Measurements from ENCODE around the gene MFSD11.
A peak's percentile ranks its signal among the peaks of the same experiment; 100 is the strongest.
"Not testable (repeated sequence)": the region's sequence is repeated elsewhere in the genome, so short reads cannot be mapped to it uniquely, and the experiment has no call there.

MFSD11 gene

DNA sequence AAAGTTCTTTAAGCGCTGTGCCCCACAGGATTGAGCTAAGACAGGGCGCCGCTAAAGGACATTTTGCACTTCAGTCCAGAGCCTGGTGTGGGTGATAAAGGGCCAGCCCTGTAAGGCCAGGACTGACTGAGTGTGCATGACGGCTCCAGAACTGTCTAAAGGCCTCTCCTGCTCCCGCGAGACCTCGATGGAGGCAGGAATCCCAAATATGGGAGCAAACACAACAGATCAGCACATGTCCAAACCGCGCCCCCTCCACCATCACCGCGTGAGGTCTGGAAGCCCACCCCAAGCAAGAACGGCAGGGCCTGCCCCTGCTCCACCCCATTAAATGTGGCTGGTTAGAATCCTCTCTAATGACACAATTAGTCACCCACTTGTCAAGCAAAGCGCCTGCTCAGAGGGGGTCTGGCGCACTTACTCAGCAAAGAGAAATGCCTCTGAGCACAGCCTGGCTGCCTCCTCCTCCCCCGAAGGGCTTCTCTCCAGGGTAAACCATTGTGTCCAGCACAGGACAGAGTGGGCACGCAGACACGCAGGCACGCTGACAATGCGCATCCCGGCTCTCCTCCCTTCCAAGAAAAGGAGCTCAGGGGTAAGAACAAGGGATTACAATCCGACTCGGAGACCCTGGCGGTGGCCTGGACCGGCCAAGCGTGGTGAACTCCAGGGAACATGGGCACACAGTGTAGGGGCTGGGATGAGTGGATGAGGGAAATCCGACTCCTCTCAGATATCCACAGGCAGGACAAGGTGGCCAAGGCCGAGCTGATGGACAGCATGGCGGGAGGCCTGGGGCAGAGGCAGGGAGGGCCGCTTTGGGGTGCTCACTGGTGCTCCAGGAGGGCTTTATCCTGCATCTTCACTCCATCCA lies 28.6 kb upstream of the MFSD11 start:
- DNase-seq, result peak; percentile 97

DNA sequence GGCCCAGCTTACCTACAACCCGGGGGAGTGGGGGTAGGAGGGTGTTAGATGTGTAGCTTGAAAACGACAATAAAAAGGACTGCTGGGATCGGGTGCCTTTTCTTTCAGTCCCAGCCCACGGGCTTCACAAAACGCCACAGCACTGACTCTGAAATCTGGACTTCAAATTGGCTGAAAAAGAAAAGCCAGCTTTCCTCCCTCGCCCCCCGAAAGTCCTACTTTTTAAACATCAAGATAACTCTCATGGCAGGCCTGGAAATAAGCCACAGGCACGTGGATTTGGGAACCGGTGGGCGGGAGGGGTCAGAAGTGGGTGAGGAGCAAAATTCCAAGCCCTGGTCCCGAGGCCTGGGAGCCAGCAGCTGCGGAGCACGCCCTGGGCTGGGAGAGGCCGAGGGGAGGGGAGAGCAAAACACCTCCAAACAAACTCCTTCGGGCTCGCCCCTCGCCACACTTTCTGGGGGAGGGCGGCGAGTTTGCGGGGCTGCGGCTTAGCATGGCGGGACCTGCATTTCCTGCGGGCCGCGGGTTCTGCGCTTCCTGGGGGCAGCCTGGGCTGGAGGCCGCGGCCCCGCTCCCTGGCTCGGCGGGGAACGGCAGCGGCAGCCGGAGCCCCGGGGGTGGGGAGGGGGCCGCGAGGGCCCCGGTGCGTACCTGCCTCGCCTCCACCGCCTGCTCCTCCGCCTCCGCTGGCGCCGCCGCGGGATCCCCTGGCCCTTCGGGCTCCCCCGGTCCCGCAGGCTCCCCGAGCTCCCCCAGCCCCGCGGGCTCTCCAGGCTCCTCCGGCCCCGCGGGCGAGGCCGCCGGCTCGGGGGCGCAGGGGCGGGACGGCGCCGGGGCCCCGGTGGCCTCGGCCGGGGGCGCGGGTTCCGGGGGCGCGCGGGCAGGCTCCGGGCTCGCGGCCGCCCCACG lies 27.7 kb upstream of the MFSD11 start:
- not testable (repeated sequence) for DNase-seq

DNA sequence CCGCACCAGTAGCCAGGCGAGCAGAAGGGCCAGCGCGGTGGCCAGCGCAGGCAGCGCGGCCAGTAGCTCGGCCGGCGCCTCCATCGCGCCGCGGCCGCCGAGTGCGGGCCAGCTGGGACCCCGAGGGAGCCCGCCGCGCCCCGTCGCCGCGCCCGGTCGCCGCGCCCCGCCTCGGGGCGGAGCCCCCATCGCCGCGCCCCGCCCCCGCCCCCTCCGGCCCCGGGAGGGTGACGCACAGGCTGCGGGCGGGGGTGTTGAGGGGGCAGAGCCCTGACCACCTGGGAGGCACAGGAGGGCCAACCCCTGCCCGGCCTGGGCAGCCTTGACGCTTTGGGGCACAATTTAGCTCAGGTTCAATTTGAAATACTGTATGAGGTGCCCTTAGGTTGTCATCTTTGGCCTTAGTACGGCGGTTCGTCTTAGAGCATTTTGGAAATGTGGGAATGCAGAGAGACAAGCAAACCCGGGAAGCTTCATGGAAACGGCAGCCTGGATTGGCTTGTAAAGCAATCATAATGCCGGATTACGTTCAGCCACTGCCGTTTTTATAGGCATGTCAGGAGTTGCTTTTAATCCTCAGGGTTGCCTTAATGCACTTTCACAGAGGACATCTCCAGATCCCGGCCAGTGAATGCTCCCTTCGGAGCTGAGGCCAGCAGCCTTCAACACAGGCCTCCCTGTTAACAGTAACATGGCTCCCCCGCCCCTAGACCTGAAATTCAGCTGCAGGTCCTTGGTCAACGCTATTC lies 26.9 kb upstream of the MFSD11 start, which contains the start of gene MXRA7:
Gene MXRA7 (minus strand): TSS at position 103 of the 749 bp plus-strand sequence. CDS start 19 bp downstream, at position 84.
- peak; percentile 62 for DNase-seq

DNA sequence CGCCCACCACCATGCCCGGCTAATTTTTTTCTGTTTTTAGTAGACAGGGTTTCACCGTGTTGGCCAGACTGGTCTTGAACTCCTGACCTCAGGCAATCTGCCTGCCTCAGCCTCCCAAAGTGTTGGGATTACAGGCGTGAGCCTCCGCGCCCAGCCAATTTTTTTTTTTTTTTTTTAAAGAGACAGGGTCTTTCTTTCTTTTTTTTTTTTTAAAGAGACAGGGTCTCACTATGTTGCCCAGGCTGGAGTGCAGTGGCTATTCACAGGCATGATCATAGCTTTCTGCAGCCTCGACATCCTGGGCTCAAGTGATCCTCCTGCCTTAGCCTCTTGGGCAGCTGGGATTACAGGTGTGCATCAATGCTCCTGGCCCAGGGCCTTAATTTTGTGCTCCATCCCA lies 25.6 kb upstream of the MFSD11 start:
- DNase-seq, result not testable (repeated sequence)

DNA sequence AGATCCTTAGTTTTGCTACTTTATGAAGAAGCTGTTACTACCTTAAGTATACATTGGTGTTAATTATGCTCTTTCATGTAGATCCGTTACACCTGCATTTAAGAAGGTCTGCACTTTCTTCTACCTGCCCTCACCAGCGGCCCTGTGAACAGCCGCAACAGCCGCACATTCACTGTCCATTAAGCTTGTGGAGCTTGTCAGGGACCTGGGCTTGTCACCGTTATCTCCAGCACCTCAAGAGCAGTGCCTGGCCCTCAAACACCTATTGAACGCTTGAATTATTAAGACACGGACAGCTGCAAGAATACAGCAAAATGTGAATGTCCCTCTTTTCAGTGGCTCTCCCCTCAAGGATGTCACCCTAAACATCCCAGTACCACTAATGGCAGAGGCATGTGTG lies 24.2 kb upstream of the MFSD11 start:
- DNase-seq, result no peak

DNA sequence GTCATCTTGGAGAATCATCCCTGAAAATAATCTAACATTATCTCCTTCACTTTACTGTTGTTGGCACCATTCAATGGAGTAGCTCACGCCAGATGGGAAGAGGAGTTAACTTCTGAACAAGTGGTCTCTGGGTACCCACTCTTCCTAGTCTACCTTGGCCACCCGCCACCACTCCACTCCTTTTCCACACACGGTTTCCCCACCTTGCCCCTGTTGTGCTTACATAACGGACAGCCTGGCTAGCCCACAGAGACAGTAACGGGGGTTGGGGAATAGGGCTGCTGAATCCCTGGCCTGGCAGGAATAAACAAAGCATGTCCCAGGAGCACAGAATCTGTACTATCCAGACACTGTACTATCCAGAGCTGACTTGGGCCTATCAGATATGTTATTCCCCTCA lies 23.6 kb upstream of the MFSD11 start:
- DNase-seq, result no peak

DNA sequence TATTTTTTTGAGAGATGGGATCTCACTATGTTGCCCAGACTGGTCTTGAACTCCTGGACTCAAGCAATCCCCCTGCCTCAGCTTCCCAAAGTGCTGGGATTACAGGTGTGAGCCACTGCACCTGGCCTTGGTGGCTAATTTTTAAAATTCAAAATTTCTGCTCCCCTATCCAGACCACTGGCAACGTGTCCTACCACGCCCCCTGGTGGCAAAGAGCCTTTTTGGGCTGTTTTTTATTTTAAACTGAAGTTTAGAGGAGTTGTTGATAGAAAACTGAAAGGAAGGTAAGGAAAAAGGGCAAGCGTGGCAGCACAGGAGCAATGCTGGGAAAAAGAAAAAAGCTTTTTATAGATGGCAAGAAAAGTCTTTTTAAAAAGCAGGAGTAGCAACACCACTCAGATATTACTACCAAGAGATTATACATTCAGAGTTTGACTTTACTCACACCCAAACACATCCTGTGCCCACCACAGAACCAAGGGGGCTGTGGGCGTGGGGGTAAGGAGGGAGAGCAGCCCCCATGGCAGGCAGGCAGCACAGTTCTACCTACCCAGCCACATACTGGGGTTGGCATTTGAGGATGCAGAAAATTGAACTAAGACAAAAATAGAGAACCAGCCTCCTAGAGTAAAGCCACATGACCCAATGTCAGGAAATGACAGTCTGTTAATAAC lies 23.0 kb upstream of the MFSD11 start:
- no peak for DNase-seq

DNA sequence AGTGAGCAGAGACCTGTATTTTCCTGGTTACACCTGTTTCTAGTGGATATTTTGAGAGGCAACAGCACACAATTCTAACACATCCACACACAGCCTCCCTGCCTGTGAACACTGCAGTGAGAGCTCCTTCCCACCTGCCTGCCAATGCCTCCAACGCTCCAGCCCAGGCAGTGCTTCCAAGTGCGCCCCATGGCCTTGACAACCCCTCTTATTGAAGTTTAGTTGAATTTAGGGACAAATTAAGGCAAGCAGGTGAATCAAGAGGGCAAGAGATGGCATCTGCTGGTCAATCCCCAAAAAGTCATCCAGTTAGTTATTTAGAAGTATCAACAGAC lies 22.5 kb upstream of the MFSD11 start:
- no peak for DNase-seq

DNA sequence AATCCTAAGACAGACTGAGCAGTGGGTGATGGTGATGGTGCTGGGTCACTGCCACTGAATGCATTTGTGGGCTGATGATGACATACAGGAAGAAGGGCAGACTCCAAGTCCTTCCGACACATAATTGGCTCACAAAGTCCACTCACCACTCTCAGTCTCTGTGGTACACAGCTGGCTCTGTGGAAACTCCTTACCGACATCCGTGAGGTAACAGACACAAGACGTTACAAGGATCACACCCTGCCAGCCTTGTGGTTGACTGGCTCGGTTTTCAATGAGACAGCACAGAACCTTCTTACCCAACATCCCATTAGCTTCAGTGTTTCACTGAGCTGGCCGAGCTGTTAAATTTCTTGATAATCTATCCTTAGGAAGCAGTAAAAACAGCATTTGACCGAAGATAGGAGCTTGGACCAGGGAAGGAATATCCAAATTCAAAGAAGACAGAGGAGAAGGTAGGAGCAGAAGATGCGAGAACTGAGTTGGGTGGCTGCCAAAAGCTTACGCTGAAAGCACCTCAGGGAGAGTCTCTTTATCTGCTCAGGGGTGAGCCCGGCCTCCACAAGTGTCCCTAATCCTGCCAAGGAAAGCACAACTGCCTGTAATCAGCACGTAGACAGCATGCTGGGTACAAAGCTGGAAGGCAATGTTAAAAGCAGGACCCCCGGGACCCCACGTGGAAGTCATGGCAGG lies 21.6 kb upstream of the MFSD11 start:
- peak; percentile 99 for DNase-seq

DNA sequence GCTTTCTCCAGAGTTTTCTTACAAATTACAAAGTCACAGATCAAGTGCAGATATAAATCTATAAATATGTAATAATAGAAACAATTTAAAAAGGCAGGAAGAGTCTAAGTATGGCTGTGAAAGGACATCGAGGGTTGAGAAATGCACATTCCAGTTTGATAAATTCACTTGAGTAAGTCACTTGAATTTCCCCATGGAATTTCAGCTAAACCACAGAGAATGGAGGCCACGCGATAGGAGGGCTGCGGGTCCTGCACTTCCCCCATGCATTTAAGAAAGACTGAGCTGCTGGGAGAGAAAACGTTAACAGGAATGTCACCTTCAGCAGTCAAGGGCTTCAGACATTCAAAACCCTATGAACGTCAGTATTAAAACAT lies 21.1 kb upstream of the MFSD11 start:
- DNase-seq, result peak; percentile 89

DNA sequence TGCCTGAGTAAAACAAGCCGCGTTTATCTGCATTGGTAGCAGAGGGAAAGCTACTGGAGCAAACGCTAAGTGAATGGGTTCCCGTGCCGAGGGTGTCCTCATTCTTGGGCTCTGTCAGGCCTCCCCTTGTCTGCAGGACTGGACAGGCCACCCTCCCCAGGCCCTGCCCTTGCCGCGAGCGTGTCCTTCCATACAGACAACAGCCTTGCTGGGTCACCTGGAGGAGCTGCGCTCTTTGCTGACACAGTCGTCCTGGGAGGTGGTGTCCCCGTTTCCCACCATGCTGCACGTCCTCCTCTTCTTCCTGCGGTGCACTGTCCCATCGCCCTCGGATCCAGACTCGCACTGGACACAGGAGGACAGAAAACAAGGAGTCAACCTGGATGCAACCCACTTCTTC lies 19.4 kb upstream of the MFSD11 start:
- DNase-seq, result no peak

DNA sequence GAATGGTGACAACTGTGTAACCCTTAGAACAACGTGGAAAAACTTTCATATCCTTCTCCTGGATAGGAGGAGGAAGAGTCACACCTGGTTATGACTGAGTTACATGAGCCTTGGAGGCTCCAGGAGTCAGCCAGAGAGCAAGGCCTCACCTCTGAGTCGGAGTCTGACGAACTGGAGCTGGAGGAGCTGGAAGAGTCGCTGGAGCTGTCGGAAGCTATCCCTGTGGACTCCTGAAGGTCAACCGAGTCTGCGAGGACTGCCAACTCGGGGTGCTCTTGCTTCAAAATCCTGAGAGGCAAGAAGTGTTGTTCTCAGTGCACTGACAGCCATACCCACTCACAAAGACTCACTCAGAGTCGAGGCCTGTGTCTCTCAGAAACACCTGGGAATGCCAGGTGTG lies 17.7 kb upstream of the MFSD11 start:
- no peak for DNase-seq

DNA sequence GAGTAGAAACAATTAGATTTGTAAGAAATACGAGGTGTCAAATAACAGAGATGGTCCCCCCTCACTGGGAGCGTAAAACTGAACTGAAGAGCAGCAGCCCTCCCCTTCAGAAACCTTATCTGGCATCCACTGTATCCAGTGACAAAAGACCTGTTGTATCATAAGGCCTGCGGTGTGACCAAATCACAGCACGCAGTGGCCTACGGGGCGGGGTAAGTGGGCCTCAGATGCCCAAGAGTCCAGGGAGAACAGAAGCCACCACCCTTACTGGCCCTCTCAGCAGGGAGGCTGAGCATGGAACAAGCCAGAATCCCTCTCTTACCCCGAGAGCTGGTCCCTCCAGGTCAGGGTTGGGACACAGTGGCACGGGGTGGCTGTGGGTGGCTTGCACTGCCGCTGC lies 17.0 kb upstream of the MFSD11 start:
- no peak for DNase-seq

DNA sequence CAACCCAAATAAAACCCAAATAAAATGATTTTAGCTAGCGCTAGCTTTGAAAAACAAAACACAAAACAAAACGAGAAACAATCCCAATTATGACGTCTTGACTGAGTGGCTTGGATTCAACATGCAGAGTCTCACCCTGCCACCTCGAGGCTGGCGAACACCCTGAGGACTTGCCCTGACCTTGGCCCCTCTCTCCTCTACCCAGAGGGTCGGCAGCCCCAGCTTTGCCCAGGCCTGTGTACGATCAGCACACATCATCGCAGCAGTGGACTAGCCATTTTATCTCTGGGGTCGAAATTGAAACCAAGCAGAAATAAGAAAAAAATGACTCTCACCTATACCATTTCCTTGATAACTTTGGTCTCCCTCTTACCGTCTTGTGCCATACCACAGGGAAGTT lies 16.5 kb upstream of the MFSD11 start:
- DNase-seq, result no peak

DNA sequence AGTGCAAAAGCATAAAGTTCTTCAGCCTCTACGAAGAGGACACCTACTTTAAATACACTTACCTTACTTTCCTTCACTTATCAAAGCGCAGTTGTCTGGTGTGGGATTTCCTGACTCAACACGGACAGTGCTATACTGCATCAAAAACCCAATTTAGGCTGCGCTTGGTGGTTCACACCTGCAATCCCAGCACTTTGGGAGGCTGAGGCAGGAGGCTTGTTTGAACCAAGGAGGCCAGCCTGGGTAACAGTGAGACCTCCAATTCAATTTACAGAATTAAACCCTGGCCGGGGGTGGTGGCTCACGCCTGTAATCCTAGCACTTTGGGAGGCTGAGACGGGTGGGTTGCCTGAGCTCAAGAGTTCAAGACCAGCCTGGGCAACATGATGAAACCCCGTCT lies 15.6 kb upstream of the MFSD11 start:
- no peak for DNase-seq

DNA sequence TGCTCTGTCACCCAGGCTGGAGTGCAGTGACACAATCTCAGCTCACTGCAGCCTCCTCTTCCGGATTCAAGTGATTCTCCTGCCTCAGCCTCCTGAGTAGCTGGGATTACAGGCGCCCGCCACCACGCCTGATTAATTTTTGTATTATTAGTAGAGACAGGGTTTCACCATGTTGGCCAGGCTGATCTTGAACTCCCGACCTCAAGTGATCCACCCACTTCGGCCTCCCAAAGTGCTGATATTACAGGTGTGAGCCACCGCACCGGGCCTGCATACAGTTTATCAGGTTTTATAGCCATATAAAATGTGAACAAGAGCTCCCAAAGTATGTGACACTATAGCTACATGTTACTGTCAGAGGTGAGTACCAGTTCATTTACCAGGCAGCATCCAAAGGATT lies 14.9 kb upstream of the MFSD11 start:
- not testable (repeated sequence) for DNase-seq

DNA sequence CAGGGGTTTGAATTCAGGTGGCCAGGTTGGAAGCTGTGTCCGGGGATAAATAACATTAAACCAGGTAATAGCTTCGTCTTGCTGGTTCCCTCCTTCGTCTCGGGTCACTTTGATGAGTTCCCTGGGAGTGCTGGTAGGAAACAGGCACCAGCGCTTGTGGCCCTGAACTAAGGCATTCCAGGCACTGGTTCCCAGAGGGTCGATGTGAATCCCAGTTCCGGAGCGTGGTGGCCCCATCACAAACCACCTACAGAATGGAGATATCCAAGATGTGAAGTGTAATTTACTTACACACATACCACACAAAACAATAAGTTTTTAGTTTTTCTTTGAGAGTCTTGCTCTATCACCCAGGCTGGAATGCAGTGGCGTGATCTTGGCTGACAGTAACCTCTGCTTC lies 14.1 kb upstream of the MFSD11 start:
- no peak for DNase-seq

DNA sequence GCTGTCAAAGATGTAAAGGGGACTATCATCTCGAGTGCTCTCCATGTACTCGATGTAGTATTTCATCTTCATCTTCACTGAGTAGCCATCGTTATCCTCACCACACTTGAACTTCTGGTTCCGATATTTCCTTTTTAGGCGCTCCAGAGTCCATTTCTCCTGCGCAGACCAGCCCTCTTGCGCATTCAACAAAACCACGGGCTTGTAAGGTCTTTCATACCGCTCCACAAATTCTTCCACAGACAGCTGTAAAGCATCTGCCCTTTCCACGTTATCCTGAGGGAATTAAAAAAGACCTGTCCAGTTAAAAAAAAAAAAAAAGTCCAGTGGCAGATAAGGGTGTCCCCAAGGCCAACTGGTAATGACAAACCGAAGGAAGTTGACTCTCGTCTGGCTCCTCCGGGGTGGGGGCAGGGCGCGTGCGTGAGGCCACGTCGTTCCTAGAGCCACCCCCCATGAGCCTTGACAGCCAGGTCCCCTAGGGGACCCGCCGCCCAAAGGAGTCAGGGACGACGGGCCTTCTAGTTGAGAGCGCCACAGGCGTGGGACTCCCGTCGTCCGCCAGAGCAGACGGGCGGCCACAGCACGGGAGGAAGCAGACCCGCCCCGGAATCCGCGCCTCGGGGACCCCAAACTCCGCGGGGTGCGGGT lies 12.2 kb upstream of the MFSD11 start:
- DNase-seq, result peak; percentile 45

DNA sequence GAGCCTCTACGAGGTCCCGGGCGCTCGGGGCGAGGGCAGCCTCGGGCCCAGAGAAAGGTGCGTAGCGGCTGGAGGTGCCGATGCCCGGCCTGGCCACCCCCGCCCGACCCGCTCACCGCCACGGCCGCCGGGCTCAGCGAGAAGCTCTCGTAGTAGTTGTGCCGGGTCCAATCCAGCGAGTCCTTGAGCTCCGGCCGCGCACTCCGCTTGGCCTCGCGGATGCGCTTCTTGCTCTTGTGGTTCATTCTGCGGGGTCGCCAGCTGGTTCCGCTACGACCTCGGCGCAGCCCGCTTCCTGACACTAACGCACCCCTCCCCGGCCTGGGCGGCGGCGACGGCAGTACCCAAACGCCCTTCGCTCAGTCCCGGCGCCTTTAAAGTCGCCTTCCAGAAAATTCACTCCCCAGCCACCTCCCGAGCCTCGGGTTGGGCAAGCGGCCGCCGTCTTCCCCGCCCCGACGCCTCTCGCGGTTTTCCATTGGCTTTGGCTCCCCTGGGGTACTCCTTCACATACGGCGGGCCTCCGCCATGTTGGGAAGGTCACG lies 11.6 kb upstream of the MFSD11 start, which contains the start of gene JMJD6:
Gene JMJD6 (minus strand): TSS at position 376 of the 545 bp plus-strand sequence. CDS start 131 bp downstream, at position 245.
- DNase-seq, result peak; percentile 97

DNA sequence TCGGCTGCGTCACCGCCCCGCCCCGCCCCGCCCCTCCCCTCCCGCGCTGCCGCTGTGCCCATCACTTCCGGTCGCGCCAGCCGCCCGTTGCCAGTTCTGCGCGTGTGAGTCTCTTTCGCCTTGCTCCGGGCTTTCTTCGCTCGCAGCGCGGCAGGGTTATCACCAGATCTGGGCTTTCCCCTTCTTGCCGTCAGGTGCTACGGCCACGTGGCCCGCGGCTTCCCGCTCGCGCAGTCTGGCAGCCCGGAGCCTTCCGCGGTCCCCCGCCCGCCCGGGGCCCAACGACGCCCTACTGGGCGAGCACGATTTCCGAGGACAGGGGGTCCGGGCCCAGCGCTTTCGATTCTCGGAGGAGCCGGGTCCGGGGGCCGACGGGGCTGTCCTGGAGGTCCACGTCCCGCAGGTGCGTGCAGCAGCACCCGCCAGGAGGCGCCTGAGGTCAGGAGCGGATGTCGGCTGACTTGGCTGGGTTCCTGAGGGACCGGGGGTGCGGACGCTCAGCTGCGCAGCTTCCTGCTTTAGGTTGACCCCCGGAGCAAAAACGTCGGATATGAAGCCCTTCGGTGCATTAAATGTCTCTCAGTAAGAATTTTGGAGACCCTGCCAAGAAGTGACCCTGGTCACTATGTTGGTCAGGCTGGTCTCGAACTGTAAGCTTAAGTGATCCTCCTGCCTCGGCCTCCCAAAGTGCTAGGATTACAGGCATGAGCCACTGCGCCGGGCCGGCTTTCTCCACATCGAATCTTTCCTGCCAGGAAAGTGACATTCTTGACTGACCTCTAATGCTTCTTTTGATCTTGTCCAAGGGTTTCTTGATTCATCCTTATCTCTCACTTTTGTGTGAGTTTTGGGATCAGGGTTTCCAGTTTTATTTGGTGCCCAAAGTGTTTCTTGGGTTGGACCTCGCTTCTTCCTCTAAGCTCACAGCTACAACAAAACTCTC lies 10.9 kb upstream of the MFSD11 start, which contains the start of gene METTL23:
Gene METTL23 (plus strand): TSS at position 64 of the 943 bp plus-strand sequence. CDS start 2,872 bp downstream, outside the sequence.
- DNase-seq, result peak; percentile 65
